PFSK-1 (cell line): ENCODE data around the gene ARL5B.

ENCODE experiments used
- FOXP2 ChIP-seq: optimal IDR thresholded peaks from 2 replicates; pipeline ENCODE3; 2011; ENCODE audit warnings: borderline replicate concordance, control low read depth, inconsistent platforms; ENCODE audit not compliant: insufficient read depth; ENCODE audit errors: extremely low read length, extremely low read depth
- POLR2AphosphoS5 ChIP-seq: IDR thresholded peaks from 2 replicates; pipeline ENCODE4 v1.6.1; 2012; ENCODE audit warnings: low read depth, mild to moderate bottlenecking, control low read depth, low read length, moderate library complexity
- SIN3A ChIP-seq: IDR thresholded peaks from 2 replicates; pipeline ENCODE4 v1.6.1; 2012; ENCODE audit warnings: mild to moderate bottlenecking, low read length, moderate library complexity, borderline replicate concordance; ENCODE audit not compliant: insufficient read depth
- TAF1 ChIP-seq: IDR thresholded peaks from 2 replicates; pipeline ENCODE4 v1.6.1; 2012; ENCODE audit warnings: low read length, control low read depth, borderline replicate concordance; ENCODE audit not compliant: insufficient read depth
- TF ChIP-seq, protein P1 (sequence below), 2 experiments: IDR thresholded peaks; 2 replicates each; pipeline versions ENCODE4 v1.6.1 to v1.8.0; 2011 to 2012; ENCODE audit warnings: low read depth in 2 of 2, low read length in 2 of 2, control low read depth in 1 of 2, inconsistent platforms in 1 of 2, mild to moderate bottlenecking in 1 of 2, moderate library complexity in 1 of 2; ENCODE audit not compliant: insufficient read depth in 1 of 2

ARL5B gene

DNA sequence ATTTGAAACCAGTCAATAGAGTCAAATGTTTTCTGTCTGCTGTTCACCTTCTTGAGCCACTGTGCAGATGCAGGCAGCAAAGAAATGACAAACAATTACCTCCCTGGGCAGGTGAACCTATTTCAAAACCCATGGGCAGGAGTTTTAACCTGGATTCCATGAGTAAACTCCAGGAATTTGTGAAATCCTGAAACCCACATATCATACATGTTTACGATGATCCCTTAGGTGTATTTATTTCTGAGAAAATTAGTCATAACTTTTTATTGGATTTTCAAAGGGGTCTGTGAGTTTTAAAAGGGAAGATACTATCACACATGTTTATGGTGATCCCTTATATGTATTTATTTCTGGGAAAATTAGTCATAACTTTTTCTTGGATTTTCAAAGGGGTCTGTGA, 59.8 kb downstream of the ARL5B start:
- no peak for TF ChIP-seq FOXP2
- TF ChIP-seq, protein P1, sequence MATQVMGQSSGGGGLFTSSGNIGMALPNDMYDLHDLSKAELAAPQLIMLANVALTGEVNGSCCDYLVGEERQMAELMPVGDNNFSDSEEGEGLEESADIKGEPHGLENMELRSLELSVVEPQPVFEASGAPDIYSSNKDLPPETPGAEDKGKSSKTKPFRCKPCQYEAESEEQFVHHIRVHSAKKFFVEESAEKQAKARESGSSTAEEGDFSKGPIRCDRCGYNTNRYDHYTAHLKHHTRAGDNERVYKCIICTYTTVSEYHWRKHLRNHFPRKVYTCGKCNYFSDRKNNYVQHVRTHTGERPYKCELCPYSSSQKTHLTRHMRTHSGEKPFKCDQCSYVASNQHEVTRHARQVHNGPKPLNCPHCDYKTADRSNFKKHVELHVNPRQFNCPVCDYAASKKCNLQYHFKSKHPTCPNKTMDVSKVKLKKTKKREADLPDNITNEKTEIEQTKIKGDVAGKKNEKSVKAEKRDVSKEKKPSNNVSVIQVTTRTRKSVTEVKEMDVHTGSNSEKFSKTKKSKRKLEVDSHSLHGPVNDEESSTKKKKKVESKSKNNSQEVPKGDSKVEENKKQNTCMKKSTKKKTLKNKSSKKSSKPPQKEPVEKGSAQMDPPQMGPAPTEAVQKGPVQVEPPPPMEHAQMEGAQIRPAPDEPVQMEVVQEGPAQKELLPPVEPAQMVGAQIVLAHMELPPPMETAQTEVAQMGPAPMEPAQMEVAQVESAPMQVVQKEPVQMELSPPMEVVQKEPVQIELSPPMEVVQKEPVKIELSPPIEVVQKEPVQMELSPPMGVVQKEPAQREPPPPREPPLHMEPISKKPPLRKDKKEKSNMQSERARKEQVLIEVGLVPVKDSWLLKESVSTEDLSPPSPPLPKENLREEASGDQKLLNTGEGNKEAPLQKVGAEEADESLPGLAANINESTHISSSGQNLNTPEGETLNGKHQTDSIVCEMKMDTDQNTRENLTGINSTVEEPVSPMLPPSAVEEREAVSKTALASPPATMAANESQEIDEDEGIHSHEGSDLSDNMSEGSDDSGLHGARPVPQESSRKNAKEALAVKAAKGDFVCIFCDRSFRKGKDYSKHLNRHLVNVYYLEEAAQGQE (IDR thresholded peaks at IDR 0.05; ENCODE audit: insufficient read depth in 1 of 2, low read depth in 2 of 2, low read length in 2 of 2), result no peak
- no peak for TF ChIP-seq TAF1
- no peak for TF ChIP-seq POLR2AphosphoS5
- TF ChIP-seq SIN3A, result no peak

- no peak for TF ChIP-seq POLR2AphosphoS5
- TF ChIP-seq, protein P1 (IDR thresholded peaks at IDR 0.05; ENCODE audit: insufficient read depth in 1 of 2, low read depth in 2 of 2, low read length in 2 of 2), result no peak
- TF ChIP-seq TAF1, result no peak
- no peak for TF ChIP-seq FOXP2
- TF ChIP-seq SIN3A, result no peak
Observed at GRCh38 chr10:18719811-18720210, 60.6 kb downstream of the ARL5B start.

- TF ChIP-seq POLR2AphosphoS5, result no peak
- no peak for TF ChIP-seq SIN3A
- no peak for TF ChIP-seq TAF1
- TF ChIP-seq FOXP2, result no peak
- TF ChIP-seq, protein P1 (IDR thresholded peaks at IDR 0.05; ENCODE audit: insufficient read depth in 1 of 2, low read depth in 2 of 2, low read length in 2 of 2), result no peak
Observed at GRCh38 chr10:18721067-18721466, 61.8 kb downstream of the ARL5B start.

DNA sequence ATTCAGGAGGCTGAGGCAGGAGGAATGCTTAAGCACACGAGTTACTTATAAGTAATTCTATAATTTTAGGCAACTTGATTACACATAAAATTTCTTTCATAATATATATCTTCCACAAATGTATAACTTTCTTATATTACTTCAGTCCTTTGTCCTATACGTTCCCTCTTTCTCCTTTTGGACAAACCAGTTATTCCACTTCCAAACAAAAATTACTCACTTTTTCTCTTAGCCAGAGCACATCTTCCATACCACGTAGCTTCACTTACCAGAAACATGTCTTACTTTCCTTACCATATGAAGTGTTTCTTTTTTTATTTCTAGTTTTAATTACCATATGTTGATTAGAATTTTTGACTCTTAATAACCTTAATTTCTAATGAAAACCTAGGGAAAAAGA, 64.6 kb downstream of the ARL5B start:
- TF ChIP-seq TAF1 (no peak), SIN3A (no peak), POLR2AphosphoS5 (no peak), FOXP2 (no peak)
- TF ChIP-seq, protein P1 (IDR thresholded peaks at IDR 0.05; ENCODE audit: insufficient read depth in 1 of 2, low read depth in 2 of 2, low read length in 2 of 2), result no peak
